Keratinocyte (primary cell): Measurements from ENCODE around the gene FHIP1A. TPM values are rescaled to one million over a fixed set of nuclear protein-coding genes. Genes with fewer than 3 reads are reported as not detected.

ENCODE experiments used
- DNase-seq: peaks from one replicate; pipeline ENCODE4 v3.0.0-alpha.2; 2011; ENCODE audit warnings: low read depth, missing footprints, low spot score
- FAIRE-seq: peaks from 2 replicates; lab custom pipeline; 2011; peaks lifted over from hg19 to GRCh38; lab: Jason Lieb, UNC
- H2AFZ ChIP-seq: 2 replicates; pipeline ENCODE4 v1.6.0; 2012; ENCODE audit warnings: low read length, control low read depth, inconsistent platforms; ENCODE audit not compliant: control insufficient read depth
- H3K27ac ChIP-seq: 2 replicates; pipeline ENCODE4 v1.5.1; 2011; ENCODE audit warnings: low read length; ENCODE audit not compliant: control insufficient read depth, insufficient read depth
- H3K27me3 ChIP-seq: 3 replicates; pipeline ENCODE4 v1.6.0; 2011; ENCODE audit warnings: low read length; ENCODE audit not compliant: control insufficient read depth, insufficient read depth; ENCODE audit errors: extremely low read depth
- H3K36me3 ChIP-seq, 2 experiments: 2 replicates in 1 of 2; 3 replicates in 1 of 2; pipeline ENCODE4 v1.5.1; 2011; ENCODE audit warnings: low read length in 2 of 2, mild to moderate bottlenecking in 1 of 2; ENCODE audit not compliant: control insufficient read depth in 2 of 2, insufficient read depth in 2 of 2; ENCODE audit errors: extremely low read depth in 1 of 2
- H3K4me1 ChIP-seq: 3 replicates; pipeline ENCODE4 v1.5.1; 2011; ENCODE audit warnings: low read length; ENCODE audit not compliant: control insufficient read depth, insufficient read depth; ENCODE audit errors: extremely low read depth
- H3K4me2 ChIP-seq: 3 replicates; pipeline ENCODE4 v1.6.0; 2011; ENCODE audit warnings: low read depth, low read length; ENCODE audit not compliant: control insufficient read depth, insufficient read depth; ENCODE audit errors: extremely low read depth
- H3K4me3 ChIP-seq, 3 experiments: fragments of 200-600 bp in 1 of 3; sonication (generic) in 1 of 3; 2 replicates in 2 of 3; 3 replicates in 1 of 3; pipeline ENCODE4 v1.5.1; 2011 to 2016; ENCODE audit warnings: low read length in 3 of 3, mild to moderate bottlenecking in 3 of 3, control low read depth in 2 of 3, inconsistent platforms in 1 of 3, low read depth in 1 of 3, mixed read lengths in 1 of 3, mixed run types in 1 of 3, moderate library complexity in 1 of 3; ENCODE audit not compliant: control insufficient read depth in 2 of 3, insufficient read depth in 2 of 3; ENCODE audit errors: extremely low read depth in 1 of 3
- H3K79me2 ChIP-seq: 2 replicates; pipeline ENCODE4 v1.6.0; 2012; ENCODE audit warnings: low read length; ENCODE audit not compliant: control insufficient read depth, insufficient read depth
- H3K9ac ChIP-seq: 3 replicates; pipeline ENCODE4 v1.6.0; 2011; ENCODE audit warnings: low read length; ENCODE audit not compliant: control insufficient read depth, insufficient read depth; ENCODE audit errors: extremely low read depth
- H3K9me1 ChIP-seq: 3 replicates; pipeline ENCODE4 v1.6.0; 2011; ENCODE audit warnings: low read length; ENCODE audit not compliant: control insufficient read depth, insufficient read depth; ENCODE audit errors: extremely low read depth
- H3K9me3 ChIP-seq: 2 replicates; pipeline ENCODE4 v1.5.1; 2012; ENCODE audit warnings: low read depth, low read length; ENCODE audit not compliant: control insufficient read depth
- H4K20me1 ChIP-seq: 3 replicates; pipeline ENCODE4 v1.6.0; 2011; ENCODE audit warnings: low read length; ENCODE audit not compliant: control insufficient read depth, insufficient read depth; ENCODE audit errors: extremely low read depth
- CTCF ChIP-seq, 3 experiments: IDR thresholded peaks in 1 of 3; conservative IDR thresholded peaks in 1 of 3; optimal IDR thresholded peaks in 1 of 3; 2 replicates in 2 of 3; 3 replicates in 1 of 3; pipeline versions ENCODE3 to v1.5.1; 2011; ENCODE audit warnings: low read length in 3 of 3, mild to moderate bottlenecking in 3 of 3, moderate library complexity in 2 of 3, control low read depth in 1 of 3, inconsistent platforms in 1 of 3; ENCODE audit not compliant: insufficient read depth in 2 of 3; ENCODE audit errors: extremely low read depth in 1 of 3
- EZH2 ChIP-seq: IDR thresholded peaks from one replicate; pipeline ENCODE4 v1.6.1; 2012; ENCODE audit warnings: inconsistent platforms, mild to moderate bottlenecking, low read length, moderate library complexity
- dilution Hi-C: fragments of 300-500 bp; cut with MboI; formaldehyde crosslinking; loops from one replicate; pipeline ENCODE4 v1.7.0; 2020; ENCODE audit warnings: low sequenced_read_pairs; ENCODE audit not compliant: extremely low pct_ligation_motif_present
- polyA plus RNA-seq, 5 experiments: library from polyadenylated mRNA; depleted of rRNA in 3 of 5; stranded (reverse) in 3 of 5; stranded (forward) in 1 of 5; unstranded in 1 of 5; fragments of >200 nt; gene quantifications; 1 replicate in 1 of 5; 2 replicates in 3 of 5; 3 replicates in 1 of 5; pipeline versions ENCODE4 v1.2.1 to v1.2.3, GENCODE V29; 2011 to 2012; ENCODE audit warnings: missing spikeins in 2 of 5, low read depth in 1 of 5, low replicate concordance in 1 of 5

FHIP1A gene
- polyA plus RNA-seq, 1 donor (not counting 4 experiments of a cell fraction or from before 2014, with no cell fraction given), result 13.4 TPM

GRCh38 chr4:151362404-151363164, 46.4 kb upstream of the FHIP1A start:
- Histone ChIP-seq H4K20me1 (no peaks in the 10 kb centered on the region), H3K79me2 (no peaks in the 10 kb centered on the region), H3K27ac (no peak overlapping the region), H3K36me3 (no peaks in the 10 kb centered on the region), H3K4me2 (peak overlapping the region; percentile 7), H2AFZ (no peak overlapping the region), H3K27me3 (no peaks in the 10 kb centered on the region), H3K9me3 (no peaks in the 10 kb centered on the region), H3K4me1 (peaks cover 4% of the 10 kb centered on the region), H3K9me1 (no peaks in the 10 kb centered on the region), H3K9ac (no peak overlapping the region), H3K4me3 (no peak overlapping the region)
- peak; percentile 96 to 99 (median 99) for TF ChIP-seq CTCF (optimal IDR thresholded peaks at IDR 0.05 in 1 of 3, IDR thresholded peaks at IDR 0.05 in 1 of 3, conservative IDR thresholded peaks at IDR 0.05 in 1 of 3; ENCODE audit: extremely low read depth in 1 of 3, insufficient read depth in 2 of 3, low read length in 3 of 3)
- no peak for TF ChIP-seq EZH2
- peak; percentile 32 for DNase-seq
- dilution Hi-C loops, result no loop called here
- peak; percentile 75 for FAIRE-seq

- TF ChIP-seq EZH2 (no peak), CTCF (optimal IDR thresholded peaks at IDR 0.05 in 1 of 3, IDR thresholded peaks at IDR 0.05 in 1 of 3, conservative IDR thresholded peaks at IDR 0.05 in 1 of 3; ENCODE audit: extremely low read depth in 1 of 3, insufficient read depth in 2 of 3, low read length in 3 of 3) (no peak)
- no peak overlapping the region for H3K27ac ChIP-seq
- H3K36me3 ChIP-seq, result no peaks in the 10 kb centered on the region
- H3K4me3 ChIP-seq, result no peak overlapping the region
- H3K79me2 ChIP-seq, result no peaks in the 10 kb centered on the region
- FAIRE-seq, result no peak
- no peaks in the 10 kb centered on the region for H3K9me3 ChIP-seq
- dilution Hi-C loops, result no loop called here
- H3K4me1 ChIP-seq, result no peaks in the 10 kb centered on the region
- H4K20me1 ChIP-seq, result no peaks in the 10 kb centered on the region
- no peak overlapping the region for H3K4me2 ChIP-seq
- H3K27me3 ChIP-seq, result no peaks in the 10 kb centered on the region
- no peak overlapping the region for H2AFZ ChIP-seq
- H3K9ac ChIP-seq, result no peak overlapping the region
- no peak for DNase-seq
- no peaks in the 10 kb centered on the region for H3K9me1 ChIP-seq
These were observed 32.4 kb upstream of the FHIP1A start for GRCh38 chr4:151376540-151376939.
